ENCODE results near the gene NEK2. TPM values are rescaled to one million over a fixed set of nuclear protein-coding genes. Genes with fewer than 3 reads are reported as not detected.
"Not testable (repeated sequence)": the region's sequence is repeated elsewhere in the genome, so short reads cannot be mapped to it uniquely, and the experiment has no call there.

The NEK2 gene
- total and polyA plus RNA-seq, 7 experiments from 2014 or later = 0.11 to 26.5 (median 0.22) TPM; not detected in 2

GRCh38 chr1:211632117-211632807, 43.2 kb downstream of the NEK2 start:
- Histone ChIP-seq H3K4me1 (ENCODE audit: control insufficient read depth in 2 of 2, insufficient read depth in 2 of 2, low read length in 2 of 2) (no peaks in the 10 kb centered on the region), H3K4me3 (ENCODE audit: low read length) (no peak overlapping the region), H3K27ac (ENCODE audit: low read depth, low read length) (no peak overlapping the region), H3K27me3 (ENCODE audit: control insufficient read depth in 2 of 2, insufficient read depth in 2 of 2, low read length in 2 of 2) (no peaks in the 10 kb centered on the region), H3K36me3 (ENCODE audit: control insufficient read depth in 2 of 3, insufficient read depth in 3 of 3, low read length in 3 of 3) (no peaks in the 10 kb centered on the region), H3K9me3 (ENCODE audit: control insufficient read depth in 2 of 3, low read length in 3 of 3) (no peaks in the 10 kb centered on the region)
- Mint-ChIP-seq H3K36me3 (no peaks in the 10 kb centered on the region), H3K4me1 (peaks cover 0 to 4% (median 0%) of the 10 kb centered on the region in 7 donors), H3K27me3 (peaks cover 0 to 15% (median 0%) of the 10 kb centered on the region in 5 donors), H3K4me3 (no peak overlapping the region), H3K9me3 (no peaks in the 10 kb centered on the region), H3K27ac (no peak overlapping the region)
- DNase-seq = no peak
- POLR2A ChIA-PET = no interaction called here
- intact Hi-C loops (cut with micrococcal nuclease) = no loop called here
- CTCF ChIA-PET = no interaction called here
- peak; percentile 8 for ATAC-seq

DNA sequence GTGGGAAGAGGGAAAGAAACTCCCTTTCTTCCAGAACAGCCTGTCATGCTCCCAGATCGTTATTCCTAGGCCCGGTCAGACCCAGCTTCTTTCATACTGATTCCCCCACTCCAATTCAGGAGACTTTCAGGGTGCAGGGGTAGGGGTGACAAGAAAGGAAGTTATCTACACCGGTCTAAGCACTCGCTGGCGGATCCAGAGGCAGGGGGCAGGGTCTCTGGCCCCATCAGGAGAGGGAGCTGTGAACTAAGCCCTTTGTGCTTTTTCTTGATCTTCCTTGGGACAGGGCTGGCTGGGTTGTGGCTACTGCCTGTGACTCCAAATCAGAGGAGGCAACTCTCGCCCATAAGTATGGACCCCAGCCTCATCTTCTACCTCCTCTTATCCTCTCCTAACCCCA, 44.3 kb downstream of the NEK2 start:
- ATAC-seq = no peak
- H3K27me3 Mint-ChIP-seq = peaks cover 0 to 18% (median 0%) of the 10 kb centered on the region in 5 donors
- Histone ChIP-seq H3K4me1 (ENCODE audit: control insufficient read depth in 2 of 2, insufficient read depth in 2 of 2, low read length in 2 of 2) (no peaks in the 10 kb centered on the region), H3K27me3 (ENCODE audit: control insufficient read depth in 2 of 2, insufficient read depth in 2 of 2, low read length in 2 of 2) (no peaks in the 10 kb centered on the region), H3K36me3 (ENCODE audit: control insufficient read depth in 2 of 3, insufficient read depth in 3 of 3, low read length in 3 of 3) (no peaks in the 10 kb centered on the region), H3K27ac (ENCODE audit: low read depth, low read length) (no peak overlapping the region), H3K9me3 (ENCODE audit: control insufficient read depth in 2 of 3, low read length in 3 of 3) (no peaks in the 10 kb centered on the region), H3K4me3 (ENCODE audit: low read length) (no peak overlapping the region)
- H3K9me3 Mint-ChIP-seq = no peaks in the 10 kb centered on the region
- POLR2A ChIA-PET = no interaction called here
- no peak for DNase-seq
- peaks cover 0 to 4% (median 0%) of the 10 kb centered on the region in 7 donors for H3K4me1 Mint-ChIP-seq
- no peaks in the 10 kb centered on the region for H3K36me3 Mint-ChIP-seq
- CTCF ChIA-PET = no interaction called here
- no peak overlapping the region for H3K27ac Mint-ChIP-seq
- intact Hi-C loops (cut with micrococcal nuclease) = no loop called here
- H3K4me3 Mint-ChIP-seq = no peak overlapping the region

GRCh38 chr1:211630236-211631081, 45.0 kb downstream of the NEK2 start:
- H3K27me3 ChIP-seq (ENCODE audit: control insufficient read depth in 2 of 2, insufficient read depth in 2 of 2, low read length in 2 of 2) = no peaks in the 10 kb centered on the region
- ChIA-PET CTCF (no interaction called here), POLR2A (no interaction called here)
- ATAC-seq (no peak), DNase-seq (no peak)
- H3K4me3 Mint-ChIP-seq = no peak overlapping the region
- no peaks in the 10 kb centered on the region for H3K36me3 Mint-ChIP-seq
- peaks cover 0 to 18% (median 0%) of the 10 kb centered on the region in 5 donors for H3K27me3 Mint-ChIP-seq
- no peak overlapping the region for H3K27ac ChIP-seq (ENCODE audit: low read depth, low read length)
- H3K9me3 ChIP-seq (ENCODE audit: control insufficient read depth in 2 of 3, low read length in 3 of 3) = no peaks in the 10 kb centered on the region
- H3K27ac Mint-ChIP-seq = peak overlapping the region in 1 of 9 donors; percentile 13
- no peaks in the 10 kb centered on the region for H3K9me3 Mint-ChIP-seq
- no peaks in the 10 kb centered on the region for H3K4me1 ChIP-seq (ENCODE audit: control insufficient read depth in 2 of 2, insufficient read depth in 2 of 2, low read length in 2 of 2)
- no peak overlapping the region for H3K4me3 ChIP-seq (ENCODE audit: low read length)
- no peaks in the 10 kb centered on the region for H3K36me3 ChIP-seq (ENCODE audit: control insufficient read depth in 2 of 3, insufficient read depth in 3 of 3, low read length in 3 of 3)
- intact Hi-C loops (cut with micrococcal nuclease) = no loop called here
- H3K4me1 Mint-ChIP-seq = peaks cover 0 to 4% (median 0%) of the 10 kb centered on the region in 7 donors

- POLR2A ChIA-PET = no interaction called here
- Histone ChIP-seq H3K4me3 (ENCODE audit: low read length) (no peak overlapping the region), H3K4me1 (ENCODE audit: control insufficient read depth in 2 of 2, insufficient read depth in 2 of 2, low read length in 2 of 2) (no peaks in the 10 kb centered on the region), H3K27me3 (ENCODE audit: control insufficient read depth in 2 of 2, insufficient read depth in 2 of 2, low read length in 2 of 2) (no peaks in the 10 kb centered on the region), H3K36me3 (ENCODE audit: control insufficient read depth in 2 of 3, insufficient read depth in 3 of 3, low read length in 3 of 3) (no peaks in the 10 kb centered on the region), H3K9me3 (ENCODE audit: control insufficient read depth in 2 of 3, low read length in 3 of 3) (no peaks in the 10 kb centered on the region), H3K27ac (ENCODE audit: low read depth, low read length) (no peak overlapping the region)
- no peak for DNase-seq
- H3K27me3 Mint-ChIP-seq = peaks cover 0 to 15% (median 0%) of the 10 kb centered on the region in 5 donors
- intact Hi-C loops (cut with micrococcal nuclease) = no loop called here
- CTCF ChIA-PET = interaction anchor here (0.6 to 0.9 kb wide), 2 partner anchors 114 to 666 kb away, joined by 3 read pairs; no protein-coding TSS in a partner anchor
- peaks cover 3 to 17% (median 8%) of the 10 kb centered on the region in 7 donors for H3K4me1 Mint-ChIP-seq
- ATAC-seq = no peak
- no peak overlapping the region for H3K27ac Mint-ChIP-seq
- H3K36me3 Mint-ChIP-seq = no peaks in the 10 kb centered on the region
- H3K4me3 Mint-ChIP-seq = no peak overlapping the region
- H3K9me3 Mint-ChIP-seq = peaks cover 0 to 2% (median 0%) of the 10 kb centered on the region in 11 donors
These were observed 47.0 kb downstream of the NEK2 start for GRCh38 chr1:211628417-211628816.

- Mint-ChIP-seq H3K27ac (peak overlapping the region in 1 of 9 donors; percentile 25), H3K9me3 (peaks cover 0 to 2% (median 0%) of the 10 kb centered on the region in 11 donors), H3K36me3 (no peaks in the 10 kb centered on the region), H3K4me1 (peaks cover 3 to 22% (median 9%) of the 10 kb centered on the region in 7 donors), H3K4me3 (no peak overlapping the region), H3K27me3 (peaks cover 0 to 15% (median 0%) of the 10 kb centered on the region in 5 donors)
- no peak overlapping the region for H3K4me3 ChIP-seq (ENCODE audit: low read length)
- H3K36me3 ChIP-seq (ENCODE audit: control insufficient read depth in 2 of 3, insufficient read depth in 3 of 3, low read length in 3 of 3) = no peaks in the 10 kb centered on the region
- ATAC-seq (no peak), DNase-seq (no peak)
- CTCF ChIA-PET = no interaction called here
- no peak overlapping the region for H3K27ac ChIP-seq (ENCODE audit: low read depth, low read length)
- POLR2A ChIA-PET = no interaction called here
- no peaks in the 10 kb centered on the region for H3K9me3 ChIP-seq (ENCODE audit: control insufficient read depth in 2 of 3, low read length in 3 of 3)
- intact Hi-C loops (cut with micrococcal nuclease) = no loop called here
- no peaks in the 10 kb centered on the region for H3K4me1 ChIP-seq (ENCODE audit: control insufficient read depth in 2 of 2, insufficient read depth in 2 of 2, low read length in 2 of 2)
- H3K27me3 ChIP-seq (ENCODE audit: control insufficient read depth in 2 of 2, insufficient read depth in 2 of 2, low read length in 2 of 2) = no peaks in the 10 kb centered on the region
These were observed 48.2 kb downstream of the NEK2 start for GRCh38 chr1:211627259-211627658.

DNA sequence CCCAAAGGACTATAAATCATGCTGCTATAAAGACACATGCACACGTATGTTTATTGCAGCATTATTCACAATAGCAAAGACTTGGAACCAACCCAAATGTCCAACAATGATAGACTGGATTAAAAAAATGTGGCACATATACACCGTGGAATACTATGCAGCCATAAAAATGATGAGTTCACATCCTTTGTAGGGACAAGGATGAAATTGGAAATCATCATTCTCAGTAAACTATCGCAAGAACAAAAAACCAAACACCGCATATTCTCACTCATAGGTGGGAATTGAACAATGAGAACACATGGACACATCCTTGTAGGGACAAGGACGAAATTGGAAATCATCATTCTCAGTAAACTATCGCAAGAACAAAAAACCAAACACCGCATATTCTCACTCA, 49.6 kb downstream of the NEK2 start:
- H3K9me3 ChIP-seq (ENCODE audit: control insufficient read depth in 2 of 3, low read length in 3 of 3); H3K9me3 Mint-ChIP-seq; H3K27ac ChIP-seq (ENCODE audit: low read depth, low read length); H3K4me1 ChIP-seq (ENCODE audit: control insufficient read depth in 2 of 2, insufficient read depth in 2 of 2, low read length in 2 of 2); H3K27me3 ChIP-seq (ENCODE audit: control insufficient read depth in 2 of 2, insufficient read depth in 2 of 2, low read length in 2 of 2); ATAC-seq; POLR2A ChIA-PET; H3K4me3 Mint-ChIP-seq; H3K27ac Mint-ChIP-seq; H3K4me3 ChIP-seq (ENCODE audit: low read length); H3K36me3 Mint-ChIP-seq; DNase-seq; H3K36me3 ChIP-seq (ENCODE audit: control insufficient read depth in 2 of 3, insufficient read depth in 3 of 3, low read length in 3 of 3); CTCF ChIA-PET: not testable (repeated sequence)
- intact Hi-C loops (cut with micrococcal nuclease) = loop anchor here (1.0 kb wide), 2 partner anchors 49 to 111 kb away; no protein-coding TSS in a partner anchor
- H3K4me1 Mint-ChIP-seq = peaks cover 3 to 24% (median 9%) of the 10 kb centered on the region in 7 donors
- H3K27me3 Mint-ChIP-seq = peaks cover 0 to 15% (median 0%) of the 10 kb centered on the region in 5 donors

All from naive thymus-derived CD4-positive, alpha-beta T cell (primary cell).